Right hindlimb (tissue), 1 donor: ENCODE data around the gene FOXP1.
A peak's percentile ranks its signal among the peaks of the same experiment; 100 is the strongest.
"Not testable (repeated sequence)": the region's sequence is repeated elsewhere in the genome, so short reads cannot be mapped to it uniquely, and the experiment has no call there.

Experiments used
- DNase-seq: peaks from one replicate; pipeline ENCODE4 v3.0.0-alpha.2; 2018

Gene FOXP1

DNA sequence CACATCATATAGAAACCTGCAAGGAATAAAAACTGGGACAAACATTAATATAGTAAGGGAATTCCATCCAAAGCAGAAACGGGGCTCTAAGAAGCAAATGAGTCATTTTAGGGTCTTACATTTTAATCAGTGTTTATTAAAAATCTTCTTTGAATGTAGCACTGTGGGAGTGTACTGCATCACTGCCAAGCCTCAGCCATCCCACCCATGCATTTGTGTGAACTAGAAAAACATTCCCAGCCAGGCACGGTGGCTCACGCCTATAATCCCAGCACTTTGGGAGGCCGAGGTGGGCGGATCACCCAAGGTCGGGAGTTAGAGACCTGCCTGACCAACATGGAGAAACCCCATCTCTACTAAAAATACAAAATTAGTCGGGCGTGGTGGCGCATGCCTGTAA lies 57.1 kb downstream of the FOXP1 start:
- not testable (repeated sequence) for DNase-seq

DNA sequence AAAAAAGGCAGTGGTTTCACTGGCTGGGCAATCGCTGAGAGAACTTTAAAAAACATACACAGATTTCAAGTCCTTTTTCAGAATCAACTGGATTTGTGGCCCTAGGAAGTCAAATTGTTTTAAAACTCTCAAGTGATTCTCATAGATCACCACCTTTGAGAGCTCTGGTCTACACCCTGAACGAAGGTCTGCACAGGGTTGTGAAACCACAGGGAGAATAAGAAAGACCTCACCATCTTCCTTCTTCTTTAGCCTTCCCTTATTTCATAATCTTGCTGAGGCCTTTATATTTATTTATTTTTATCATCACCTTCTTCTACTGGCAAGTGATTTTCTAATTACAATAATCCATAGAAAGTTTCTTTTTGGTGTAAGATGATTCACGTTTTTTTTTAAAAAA lies 58.1 kb downstream of the FOXP1 start:
- no peak for DNase-seq

DNA sequence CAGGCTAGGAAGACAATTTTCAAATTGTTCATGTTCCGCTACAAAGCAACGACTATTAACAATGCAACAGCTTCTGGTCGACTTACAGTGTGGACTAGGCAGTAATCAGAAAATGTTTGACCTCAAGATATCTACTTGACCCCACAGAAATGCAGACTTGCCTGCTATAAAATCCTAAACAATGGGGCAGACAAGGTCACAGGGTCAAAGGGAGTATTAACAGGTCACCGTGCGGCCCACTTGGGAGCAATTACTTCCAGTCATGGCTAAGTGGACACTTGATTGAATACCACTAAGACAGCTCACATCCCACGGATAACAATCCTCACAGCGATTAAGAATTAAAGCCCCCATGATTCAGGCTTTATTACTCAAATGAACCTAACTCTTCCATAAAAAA lies 58.9 kb downstream of the FOXP1 start:
- no peak for DNase-seq

DNA sequence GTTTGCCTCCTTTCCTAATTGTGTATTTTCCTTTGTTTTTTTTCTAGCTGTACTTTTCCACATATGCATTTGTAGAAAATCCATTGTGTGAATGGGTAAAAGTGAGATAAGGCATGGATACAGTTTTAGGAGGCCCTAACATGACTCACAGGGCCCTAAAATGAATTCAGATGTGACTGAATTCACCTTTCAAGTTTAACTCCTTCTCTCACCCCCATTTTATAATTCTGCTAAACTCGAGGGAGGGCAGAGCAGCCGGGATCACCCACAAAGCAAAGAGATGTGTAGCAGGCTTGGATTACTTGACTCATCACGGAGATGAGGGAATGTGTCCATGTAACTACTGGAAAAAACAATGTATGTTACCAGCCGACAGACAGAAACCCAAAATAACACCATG lies 59.9 kb downstream of the FOXP1 start:
- no peak for DNase-seq

DNA sequence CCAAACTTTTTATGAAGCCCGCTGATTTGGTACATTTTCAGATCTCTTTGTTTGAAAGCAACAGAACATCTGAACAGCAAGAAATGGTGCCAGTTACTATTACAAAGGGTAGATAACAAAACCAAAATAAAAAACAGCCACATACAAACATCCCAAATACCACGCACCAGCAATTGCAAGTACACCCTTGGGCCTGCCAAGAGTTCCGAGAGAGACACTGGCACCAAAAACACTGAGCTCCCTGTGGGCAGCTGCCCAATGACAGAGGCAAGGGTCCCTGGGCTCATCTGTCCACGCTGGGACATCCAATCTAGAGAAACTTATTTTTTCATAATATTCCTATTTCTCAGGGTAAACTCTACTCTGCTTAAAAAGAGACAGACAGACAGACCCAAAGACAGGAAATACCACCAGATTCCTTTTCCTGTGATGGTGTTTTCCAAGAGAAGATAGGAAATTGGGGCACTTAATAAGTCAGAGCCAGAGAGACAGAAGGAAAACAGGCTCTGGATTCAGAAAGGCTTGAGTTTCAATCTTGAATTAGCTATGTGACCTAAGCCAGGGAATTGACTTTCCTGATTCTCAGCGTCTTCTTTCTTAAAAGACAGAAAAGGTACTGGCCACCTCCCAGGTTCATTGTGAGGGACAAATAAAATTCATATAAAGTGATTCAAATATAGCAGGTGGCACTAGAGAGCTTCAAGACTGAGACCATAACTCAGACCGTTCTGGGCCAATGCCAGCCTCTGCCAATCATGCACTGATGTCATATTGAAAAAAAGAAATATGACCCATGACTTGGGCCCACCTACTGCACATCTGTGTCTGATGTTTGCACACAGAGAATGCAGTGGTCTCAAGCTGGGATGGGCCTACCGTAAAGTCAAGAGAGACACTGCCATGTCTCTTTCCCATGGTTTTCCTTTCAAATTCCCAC lies 61.3 kb downstream of the FOXP1 start:
- no peak for DNase-seq

DNA sequence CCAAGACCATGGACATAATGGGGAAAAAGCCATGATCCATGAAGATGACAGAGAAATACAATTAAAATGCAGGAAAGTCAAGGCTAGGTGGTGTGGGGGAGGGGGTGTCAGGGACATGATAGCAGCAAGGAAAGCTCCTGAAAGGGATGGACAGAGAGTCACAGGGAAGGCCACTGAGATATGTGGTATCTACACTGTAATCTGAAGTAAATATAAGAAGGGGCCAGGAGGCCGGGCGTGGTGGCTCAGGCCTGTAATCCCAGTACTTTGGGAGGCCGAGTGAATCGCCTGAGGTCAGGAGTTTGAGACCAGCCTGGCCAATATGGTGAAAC lies 62.5 kb downstream of the FOXP1 start:
- no peak for DNase-seq

DNA sequence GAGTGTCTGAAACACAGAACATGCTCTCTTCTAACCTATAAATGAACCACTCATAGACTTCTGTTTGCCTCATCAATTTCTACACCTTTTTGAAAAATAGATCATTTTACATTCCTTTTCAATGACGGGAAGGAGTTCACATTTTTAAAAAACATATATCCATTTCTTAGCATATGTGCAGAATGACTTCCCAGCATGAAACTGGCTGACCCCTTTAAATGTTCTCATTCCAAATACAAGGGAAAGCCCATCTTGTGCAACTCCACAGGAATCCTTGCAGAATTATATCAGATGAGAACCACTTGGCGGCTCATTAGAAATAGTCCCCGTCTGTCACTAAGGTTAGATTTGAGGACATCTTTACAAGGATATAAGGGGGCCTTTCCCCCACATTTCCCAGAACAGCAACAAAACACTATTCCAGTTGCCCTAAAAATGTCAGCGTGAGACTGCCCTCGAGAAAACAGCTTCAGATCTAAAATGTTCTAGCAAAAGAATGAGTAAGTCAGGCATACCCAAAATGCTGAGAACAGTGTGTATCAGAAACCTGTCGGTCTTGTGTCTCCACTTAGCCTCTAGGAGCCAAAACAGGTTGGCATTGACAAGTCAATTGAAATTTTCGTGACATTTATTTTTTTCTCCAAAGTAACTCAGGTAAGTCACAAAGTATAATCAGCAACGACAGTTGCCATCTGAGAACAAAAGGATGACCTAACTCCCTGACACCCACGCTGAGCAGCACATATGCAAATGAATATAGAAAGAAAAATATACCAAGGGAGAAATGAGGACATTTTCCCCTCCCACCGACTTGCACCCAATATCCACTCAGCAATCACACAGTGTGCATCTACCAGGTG lies 63.1 kb downstream of the FOXP1 start:
- DNase-seq = no peak

DNA sequence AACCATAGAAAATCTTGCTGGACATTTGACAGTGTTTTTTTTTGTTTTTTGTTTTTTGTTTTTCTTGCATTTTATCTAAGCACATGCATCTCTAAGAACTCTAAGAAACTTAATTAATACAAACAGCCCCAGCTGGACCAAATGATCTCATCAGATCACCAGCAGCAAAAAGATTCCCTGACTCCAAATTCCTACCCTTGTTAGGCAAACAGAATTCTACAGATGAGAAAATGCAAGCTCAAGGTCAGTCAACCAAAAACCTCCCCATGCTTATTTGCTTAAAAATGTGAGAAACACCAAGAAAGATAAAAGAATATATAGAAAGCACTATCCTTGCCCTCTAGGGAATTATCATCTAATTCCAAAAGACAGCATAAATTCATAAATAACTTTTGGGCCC lies 65.4 kb downstream of the FOXP1 start:
- no peak for DNase-seq

DNA sequence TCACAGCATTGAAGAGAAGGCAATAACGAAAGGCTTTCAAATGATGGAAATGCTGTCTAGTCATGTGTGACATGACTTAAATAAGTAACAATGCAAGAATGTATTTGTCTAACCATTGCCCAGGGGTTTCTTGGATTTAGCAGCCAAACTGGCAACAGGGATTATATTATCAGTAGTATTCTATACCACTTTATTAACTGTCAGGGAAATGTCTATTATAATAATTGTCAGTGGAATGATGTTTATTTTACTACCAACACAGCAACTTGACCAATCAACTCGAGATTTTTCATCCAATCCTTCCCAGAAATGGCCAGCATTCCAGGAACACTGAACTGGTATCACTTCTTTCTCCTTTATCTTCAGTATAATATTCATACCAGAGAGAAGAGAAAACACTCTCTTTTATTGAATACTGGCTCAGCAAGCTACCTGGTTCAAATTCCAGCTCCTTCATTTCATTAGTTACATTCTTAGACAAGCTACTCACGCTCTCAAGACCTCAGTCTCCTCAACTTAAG lies 66.2 kb downstream of the FOXP1 start:
- DNase-seq = no peak

DNA sequence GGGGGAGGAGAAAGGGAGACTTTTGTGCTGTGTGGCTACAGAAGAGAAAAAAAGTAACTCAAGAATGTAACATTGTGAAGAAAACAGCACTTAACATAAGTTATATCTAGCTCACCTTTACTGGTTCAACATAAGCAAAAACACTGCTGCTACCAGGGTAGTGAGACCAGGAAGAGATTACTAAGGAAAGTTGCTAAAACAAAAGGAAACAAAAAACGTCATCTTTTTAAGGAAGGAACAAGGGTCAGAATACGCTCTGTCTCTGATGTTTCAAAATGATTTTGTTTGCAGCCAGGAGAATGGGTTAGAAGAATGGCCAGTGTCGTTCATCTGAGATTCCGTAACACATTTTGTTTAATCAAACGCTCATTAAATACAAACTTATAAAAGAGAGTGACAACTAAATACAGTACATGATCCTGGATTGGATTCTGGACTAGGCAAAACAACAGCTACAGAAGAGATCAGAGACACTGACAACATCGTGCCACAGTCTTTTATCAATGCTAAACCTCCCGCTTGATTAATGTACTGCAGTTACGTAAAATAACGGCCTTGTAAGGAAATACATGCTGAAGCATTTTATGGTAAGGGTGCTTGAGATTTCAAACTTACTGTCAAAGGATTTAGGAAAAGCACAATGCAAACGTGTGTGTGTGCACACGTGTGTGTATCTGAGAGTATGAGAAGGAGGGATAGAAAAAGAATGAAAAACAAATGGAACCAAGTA lies 67.7 kb downstream of the FOXP1 start:
- no peak for DNase-seq

DNA sequence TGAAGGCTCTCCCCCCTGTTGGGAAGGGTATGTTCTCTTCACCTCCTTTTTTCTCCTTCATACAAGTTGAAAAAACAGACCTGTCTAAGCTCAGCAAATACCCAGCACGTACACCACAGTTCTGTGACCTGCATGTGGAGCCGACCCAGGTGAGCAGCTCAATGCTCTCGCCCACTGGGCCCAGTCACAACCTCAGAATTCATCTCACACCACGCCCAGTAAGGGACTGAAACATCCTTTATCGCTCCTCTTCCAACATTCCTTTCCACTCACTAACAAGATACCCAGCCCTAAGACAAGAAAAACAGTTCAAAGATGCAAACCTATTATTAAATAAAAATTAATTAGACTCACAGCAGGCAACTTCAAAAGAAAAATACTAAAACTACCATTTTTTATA lies 68.9 kb downstream of the FOXP1 start:
- DNase-seq = no peak

DNA sequence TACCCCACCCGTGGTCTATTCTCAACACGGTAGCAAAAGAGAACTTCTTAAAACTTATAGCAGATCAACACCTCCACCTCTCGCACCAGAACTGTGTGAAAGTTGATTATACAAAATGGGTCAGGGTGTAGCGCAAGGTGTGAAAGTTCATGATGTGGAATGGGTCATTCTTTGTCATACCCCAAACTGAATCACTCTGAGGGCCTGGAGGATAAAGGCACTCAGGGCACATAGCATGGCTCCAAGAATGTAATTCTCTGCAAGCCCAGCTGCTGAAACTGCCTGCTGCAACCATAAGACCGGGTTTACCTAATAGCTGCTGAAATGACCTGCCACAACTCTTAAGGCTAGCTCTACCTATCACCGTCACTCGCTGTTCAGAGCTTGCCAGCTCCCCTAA lies 70.0 kb downstream of the FOXP1 start:
- DNase-seq = no peak

DNA sequence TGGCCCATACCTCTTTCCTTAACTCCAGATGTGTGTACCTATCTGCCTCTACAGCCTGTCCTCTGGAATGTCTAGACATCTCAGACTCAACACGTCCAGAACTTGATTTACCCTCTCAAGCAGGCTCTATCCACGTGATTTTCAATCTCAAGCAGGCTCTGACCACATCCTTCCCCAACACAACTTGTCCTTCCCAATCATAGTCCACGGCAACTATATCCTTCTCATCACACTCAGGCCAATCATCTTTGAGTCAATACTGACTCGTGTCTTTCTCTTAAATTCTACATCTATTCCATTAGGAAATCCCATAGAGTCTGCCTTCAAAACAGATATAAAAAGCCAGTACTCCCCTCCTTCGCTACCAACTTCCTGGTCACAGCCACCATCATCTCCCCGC lies 70.4 kb downstream of the FOXP1 start:
- DNase-seq = no peak

DNA sequence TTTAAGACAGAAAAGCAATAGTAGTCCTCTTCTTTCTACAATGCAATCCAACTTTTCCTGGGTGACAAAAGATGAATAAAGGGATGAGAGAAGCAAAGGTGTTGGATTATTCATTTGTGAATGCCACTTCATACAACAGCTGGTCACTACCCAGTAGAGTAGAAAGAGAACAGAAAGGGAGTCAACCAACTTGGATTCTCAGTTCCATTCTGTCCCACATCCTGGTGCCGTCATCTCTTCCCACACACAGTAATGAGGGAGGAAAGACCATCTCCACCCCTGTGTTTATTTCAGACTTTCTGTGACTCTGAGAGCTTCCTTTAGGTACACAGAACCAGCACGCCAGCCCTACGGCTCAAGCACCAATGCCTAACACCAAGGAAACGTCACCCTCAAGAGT lies 71.0 kb downstream of the FOXP1 start:
- DNase-seq = no peak

DNA sequence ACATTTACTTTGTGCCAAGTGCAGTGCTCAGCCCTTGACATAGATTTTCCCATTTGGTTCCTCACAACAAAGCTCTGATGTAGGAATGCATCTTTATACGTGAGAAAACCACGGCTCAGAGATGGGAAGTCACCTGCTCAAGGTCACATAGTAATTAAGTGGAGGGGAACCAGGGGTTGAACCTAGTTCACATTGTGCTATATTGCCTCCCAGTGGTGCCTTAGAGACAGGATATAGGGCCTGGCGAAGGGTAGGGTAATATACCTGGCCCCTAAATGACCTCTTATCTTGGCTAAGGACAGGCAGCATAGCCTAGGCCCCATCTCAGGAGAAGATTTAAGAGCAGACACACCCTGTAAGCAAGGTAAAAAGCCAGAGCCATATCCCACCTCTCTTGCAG lies 71.5 kb downstream of the FOXP1 start:
- no peak for DNase-seq

DNA sequence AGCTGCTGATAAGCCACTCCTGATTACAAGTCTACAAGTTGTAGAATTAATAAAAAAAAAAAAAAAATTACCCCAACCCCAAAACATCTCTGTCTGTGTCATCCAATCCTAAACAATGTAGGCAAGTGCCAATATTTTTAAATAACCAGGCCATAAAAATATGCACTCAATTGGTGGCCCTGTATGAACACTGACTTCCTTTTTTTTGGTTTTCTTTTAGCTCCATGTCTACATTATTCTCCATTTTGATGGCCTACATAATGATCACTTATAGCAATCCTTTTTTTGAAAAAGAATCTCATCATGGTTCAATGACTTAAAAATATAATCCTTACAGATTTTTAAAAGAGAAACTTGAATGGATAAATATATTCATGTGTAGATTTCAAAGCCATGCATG lies 72.1 kb downstream of the FOXP1 start:
- DNase-seq = no peak

DNA sequence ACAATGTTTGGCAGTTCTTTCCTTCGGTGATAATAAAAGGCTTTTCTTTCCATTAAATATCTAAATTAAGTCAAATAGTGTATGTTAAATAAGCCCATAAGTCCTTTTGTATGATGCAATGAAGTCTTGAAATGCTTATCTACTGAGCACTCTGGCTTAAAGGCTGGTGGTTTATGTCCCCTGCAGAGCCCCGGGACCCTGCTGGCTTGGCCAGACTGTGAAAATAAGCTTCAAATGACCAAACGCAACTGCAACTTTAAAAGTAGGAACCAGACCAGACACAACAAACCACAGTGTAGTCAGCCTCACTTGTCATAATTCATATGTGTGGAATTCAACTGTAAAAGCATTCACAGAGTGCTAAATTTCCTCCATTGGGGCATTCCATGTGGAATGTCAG lies 72.5 kb downstream of the FOXP1 start:
- peak; percentile 47 for DNase-seq

DNA sequence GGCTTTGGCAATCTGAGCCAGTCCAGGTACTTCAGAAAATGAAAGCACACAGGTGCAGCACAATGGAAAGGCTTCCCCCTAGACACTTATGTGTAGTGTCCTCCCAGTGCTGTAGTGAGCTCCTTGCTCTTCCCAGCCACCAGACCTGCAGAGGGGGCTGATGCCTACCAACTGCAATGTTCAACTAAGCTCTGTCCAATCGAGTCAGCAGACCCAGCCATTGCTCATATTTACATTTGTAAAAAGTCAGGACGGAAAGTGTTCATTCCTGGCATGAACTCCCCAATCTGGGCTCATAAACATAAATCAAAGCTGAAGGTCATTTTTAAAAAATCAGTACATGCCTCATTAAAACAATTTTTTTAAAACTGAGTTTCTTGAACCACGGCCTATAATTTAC lies 73.0 kb downstream of the FOXP1 start:
- peak; percentile 44 for DNase-seq

DNA sequence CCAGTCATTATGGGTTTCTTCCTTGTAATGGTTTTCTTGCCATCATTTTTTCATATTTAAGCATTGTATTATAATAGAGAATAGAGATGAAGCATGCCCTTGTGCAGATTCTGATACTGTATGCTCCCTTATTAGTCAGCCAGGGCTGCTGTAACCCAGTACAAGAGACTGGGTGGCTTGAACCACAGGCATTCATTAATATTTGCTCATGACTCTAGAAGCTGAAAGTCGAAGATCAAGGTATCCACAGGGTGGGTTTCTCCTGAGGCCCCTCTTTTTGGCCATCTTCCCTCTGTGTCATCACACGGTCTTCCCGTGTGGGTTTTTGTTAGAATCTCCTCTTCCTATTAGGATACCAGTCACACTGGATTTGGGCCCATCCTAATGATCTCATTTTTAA lies 74.5 kb downstream of the FOXP1 start:
- DNase-seq = no peak

DNA sequence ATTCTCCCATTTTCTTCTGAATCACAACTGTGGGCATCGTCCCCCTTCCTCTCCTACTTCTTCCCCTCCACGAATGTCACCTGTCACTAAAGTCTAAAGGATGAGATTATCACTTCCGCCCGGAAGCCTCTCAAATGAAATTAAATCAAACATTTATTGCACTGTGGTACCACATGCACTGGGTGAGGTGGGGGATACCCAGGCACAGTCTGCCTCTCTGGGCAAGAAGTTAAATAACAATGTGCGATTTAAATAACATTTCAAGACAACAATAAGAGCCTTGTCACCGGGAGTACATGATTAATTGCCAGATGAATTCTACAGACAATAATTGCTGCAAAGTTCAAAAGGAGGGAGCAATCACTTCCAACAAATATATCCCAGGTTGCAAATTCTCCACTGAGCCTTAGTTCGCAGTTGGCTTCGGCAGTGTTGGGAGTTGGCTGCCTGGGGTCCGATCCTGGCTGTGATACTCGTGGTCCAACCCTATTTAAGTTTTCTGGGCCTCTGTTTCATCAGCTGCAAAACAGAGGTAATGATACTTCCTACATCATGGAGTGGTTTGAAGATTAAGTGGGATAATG lies 77.7 kb downstream of the FOXP1 start:
- DNase-seq = no peak

DNA sequence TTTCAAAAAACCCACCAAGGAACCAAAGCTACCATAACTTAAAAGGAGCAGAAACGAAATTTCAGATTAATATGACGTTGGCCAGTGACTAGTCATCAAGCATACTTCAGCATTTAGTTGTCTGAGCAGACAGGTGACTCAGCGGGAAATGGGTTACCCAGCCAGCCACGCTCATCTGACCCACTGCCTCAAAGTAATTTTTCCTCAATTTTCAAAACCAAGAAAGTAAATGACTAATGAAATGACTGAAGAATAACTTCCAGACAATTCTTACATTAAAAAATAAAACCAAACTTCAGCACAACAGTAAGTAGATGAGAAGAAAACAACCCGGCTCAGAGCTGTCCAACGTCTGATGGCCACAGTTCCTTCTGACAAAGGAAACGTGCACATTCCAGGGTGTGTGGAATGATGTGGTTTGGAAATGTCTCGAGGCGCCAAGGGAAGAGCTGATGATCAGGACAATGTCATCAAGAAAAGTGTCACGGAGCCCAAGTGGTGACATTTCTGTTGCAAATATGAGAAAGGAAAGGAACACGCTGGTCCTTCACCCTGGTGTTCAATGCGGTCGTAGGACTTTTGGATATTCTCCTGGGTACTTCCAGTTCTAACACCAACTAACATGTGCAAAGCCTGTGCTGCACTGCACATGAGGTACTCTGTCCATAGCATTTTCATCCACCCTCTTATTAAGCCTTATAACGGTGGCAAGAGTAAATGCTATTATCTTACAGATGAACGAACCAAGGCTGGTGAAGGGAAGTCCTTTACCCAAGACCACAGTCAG lies 79.1 kb downstream of the FOXP1 start:
- no peak for DNase-seq
